Brain microvascular endothelial cell (primary cell): ENCODE measurements around the gene PTPN3.

Source experiments
- DNase-seq: peaks from one replicate; pipeline ENCODE4 v3.0.0-alpha.2; 2020
- H3K27ac ChIP-seq: fragments of 250-450 bp; sonication (Bioruptor Pico); 2 replicates; pipeline ENCODE4 v1.5.1; 2020; ENCODE audit warnings: mild to moderate bottlenecking, moderate library complexity
- H3K27me3 ChIP-seq: fragments of 250-450 bp; sonication (Bioruptor Pico); replicated peaks from 2 replicates; pipeline ENCODE4 v1.5.1; 2020; ENCODE audit warnings: mild to moderate bottlenecking
- H3K36me3 ChIP-seq: fragments of 250-450 bp; sonication (Bioruptor Pico); replicated peaks from 2 replicates; pipeline ENCODE4 v1.5.1; 2020; ENCODE audit warnings: mild to moderate bottlenecking
- H3K4me3 ChIP-seq: 2 replicates; pipeline ENCODE4 v1.5.1; 2011; ENCODE audit warnings: low read depth, mild to moderate bottlenecking, control low read depth, low read length, moderate library complexity
- CTCF ChIP-seq: IDR thresholded peaks from 2 replicates; pipeline ENCODE4 v1.5.1; 2011; ENCODE audit warnings: low read depth, mild to moderate bottlenecking, moderate library complexity, low read length, control low read depth, inconsistent platforms; ENCODE audit errors: missing control alignments
- in situ Hi-C: cut with HindIII; loops from 2 replicates; pipeline ENCODE4 v1.10.0; 2017; ENCODE audit warnings: low sequenced_read_pairs, low pct_ligation_motif_present

The PTPN3 gene

GRCh38 chr9:109441296-109441695 lies 56.8 kb downstream of the PTPN3 start:
- no peak for DNase-seq
- in situ Hi-C loops, result no loop called here
- TF ChIP-seq CTCF, result peak; percentile 48
- Histone ChIP-seq H3K27ac (peak overlapping the region; percentile 37), H3K4me3 (no peak overlapping the region), H3K27me3 (no peaks in the 10 kb centered on the region), H3K36me3 (no peaks in the 10 kb centered on the region)

GRCh38 chr9:109440797-109441287 lies 57.3 kb downstream of the PTPN3 start:
- Histone ChIP-seq H3K36me3 (no peaks in the 10 kb centered on the region), H3K4me3 (no peak overlapping the region), H3K27ac (peak overlapping the region; percentile 37), H3K27me3 (no peaks in the 10 kb centered on the region)
- in situ Hi-C loops, result no loop called here
- TF ChIP-seq CTCF, result peak; percentile 85
- peak; percentile 87 for DNase-seq

GRCh38 chr9:109440117-109440515 lies 58.0 kb downstream of the PTPN3 start:
- Histone ChIP-seq H3K4me3 (no peak overlapping the region), H3K27me3 (no peaks in the 10 kb centered on the region), H3K27ac (no peak overlapping the region), H3K36me3 (no peaks in the 10 kb centered on the region)
- no peak for DNase-seq
- TF ChIP-seq CTCF, result no peak
- in situ Hi-C loops, result no loop called here

- H3K4me3 ChIP-seq, result no peak overlapping the region
- no peak for TF ChIP-seq CTCF
- H3K27me3 ChIP-seq, result no peaks in the 10 kb centered on the region
- H3K36me3 ChIP-seq, result no peaks in the 10 kb centered on the region
- no peak overlapping the region for H3K27ac ChIP-seq
- DNase-seq, result no peak
- in situ Hi-C loops, result no loop called here
Measured at GRCh38 chr9:109439378-109440116, 58.6 kb downstream of the PTPN3 start.

GRCh38 chr9:109437286-109437685 lies 60.8 kb downstream of the PTPN3 start:
- in situ Hi-C loops, result no loop called here
- no peak for TF ChIP-seq CTCF
- Histone ChIP-seq H3K36me3 (no peaks in the 10 kb centered on the region), H3K27me3 (no peaks in the 10 kb centered on the region), H3K27ac (no peak overlapping the region), H3K4me3 (no peak overlapping the region)
- DNase-seq, result no peak

- TF ChIP-seq CTCF, result no peak
- in situ Hi-C loops, result no loop called here
- no peaks in the 10 kb centered on the region for H3K36me3 ChIP-seq
- DNase-seq, result no peak
- no peak overlapping the region for H3K4me3 ChIP-seq
- H3K27me3 ChIP-seq, result no peaks in the 10 kb centered on the region
- H3K27ac ChIP-seq, result no peak overlapping the region
Measured at GRCh38 chr9:109436071-109436470, 62.0 kb downstream of the PTPN3 start.
